K562 (cell line): ENCODE data around the gene MRTFB. TPM values are rescaled to one million over a fixed set of nuclear protein-coding genes. Genes with fewer than 3 reads are reported as not detected.

Source experiments
- ATAC-seq: fragments of 200-7000 bp; cut with Tn5 transposase; 3 replicates; pipeline ENCODE4 v1.9.1; 2020; ENCODE audit warnings: moderate library complexity
- BruUV-seq: library from RNA; stranded (reverse); fragments of 400-500 nt; replicated peaks from 2 replicates; lab custom pipeline; 2021; lab: Mats Ljungman, UMichigan
- CTCF ChIA-PET: fragments of 300-600 bp; formaldehyde crosslinking; extraction: SDS; loops from one replicate; lab custom pipeline; 2021; ENCODE audit warnings: low intra/inter-chr PET ratio; lab: Yijun Ruan, JAX
- POLR2A ChIA-PET: fragments of 300-600, 350-650 bp; sonication (Branson Sonifier 250); formaldehyde crosslinking; extraction: SDS; loops from one replicate; lab custom pipeline; 2021; ENCODE audit warnings: antibody characterized with exemption, inconsistent platforms; lab: Yijun Ruan, JAX
- DNase-seq, 4 experiments: peaks; one replicate each; pipeline versions ENCODE4 v3.0.0 to v3.0.0-alpha.2; 2011 to 2018; ENCODE audit warnings: low spot score in 3 of 4, mixed read lengths in 3 of 4; ENCODE audit errors: extremely low read depth in 1 of 4
- FAIRE-seq: peaks from 2 replicates; lab custom pipeline; 2011; peaks lifted over from hg19 to GRCh38; lab: Jason Lieb, UNC
- H2AFZ ChIP-seq: 2 replicates; pipeline ENCODE4 v1.6.0; 2011; ENCODE audit warnings: low read depth, low read length, control low read depth, inconsistent platforms
- H3K27ac ChIP-seq: fragments of 200-600 bp; 3 replicates; pipeline ENCODE4 v1.8.0; 2011; ENCODE audit warnings: low read depth, mild to moderate bottlenecking, control low read depth, inconsistent platforms, low read length, moderate library complexity, mixed read lengths; ENCODE audit errors: extremely low read depth
- H3K27me3 ChIP-seq, 2 experiments: fragments of 300-600 bp in 1 of 2; 2 replicates in 1 of 2; 3 replicates in 1 of 2; pipeline versions ENCODE4 v1.6.0 to v1.8.0; 2011; ENCODE audit warnings: inconsistent platforms in 2 of 2, low read length in 2 of 2, mild to moderate bottlenecking in 1 of 2, mixed read lengths in 1 of 2, moderate library complexity in 1 of 2; ENCODE audit not compliant: control insufficient read depth in 2 of 2, insufficient read depth in 2 of 2
- H3K36me3 ChIP-seq: fragments of 300-600 bp; 3 replicates; pipeline ENCODE4 v1.8.0; 2011; ENCODE audit warnings: mild to moderate bottlenecking, low read length, inconsistent platforms; ENCODE audit not compliant: control insufficient read depth, insufficient read depth
- H3K4me1 ChIP-seq, 2 experiments: fragments of 200-600 bp in 1 of 2; replicated peaks in 1 of 2; 2 replicates in 1 of 2; 3 replicates in 1 of 2; pipeline versions ENCODE4 v1.5.1 to v1.8.0; 2011; ENCODE audit warnings: inconsistent platforms in 2 of 2, low read length in 2 of 2, mild to moderate bottlenecking in 1 of 2, mixed read lengths in 1 of 2, moderate library complexity in 1 of 2; ENCODE audit not compliant: control insufficient read depth in 2 of 2, insufficient read depth in 2 of 2
- H3K4me2 ChIP-seq: 2 replicates; pipeline ENCODE4 v1.6.1; 2011; ENCODE audit warnings: low read length, control low read depth, inconsistent platforms, mixed read lengths; ENCODE audit not compliant: insufficient read depth
- H3K4me3 ChIP-seq: fragments of 200-600 bp; sonication (generic), shearing (Covaris generic); 2 replicates; pipeline ENCODE4 v1.5.1; 2016; ENCODE audit warnings: control low read depth, inconsistent platforms
- H3K79me2 ChIP-seq: fragments of 200-600 bp; 3 replicates; pipeline ENCODE4 v1.8.0; 2011; ENCODE audit warnings: low read length, inconsistent platforms; ENCODE audit not compliant: control insufficient read depth, insufficient read depth
- H3K9ac ChIP-seq, 2 experiments: 2 replicates each; pipeline versions ENCODE4 v1.6.0 to v1.6.1; 2011; ENCODE audit warnings: low read depth in 2 of 2, low read length in 2 of 2, control low read depth in 1 of 2, inconsistent platforms in 1 of 2, mild to moderate bottlenecking in 1 of 2, mixed read lengths in 1 of 2; ENCODE audit not compliant: insufficient read depth in 1 of 2
- H3K9me1 ChIP-seq: one replicate; pipeline ENCODE4 v1.6.0; 2011; ENCODE audit warnings: inconsistent platforms, mild to moderate bottlenecking, low read length, moderate library complexity; ENCODE audit not compliant: control insufficient read depth, insufficient read depth
- H3K9me3 ChIP-seq: replicated peaks from 2 replicates; pipeline ENCODE4 v1.5.1; 2011; ENCODE audit warnings: low read depth, low read length, inconsistent platforms; ENCODE audit not compliant: control insufficient read depth, insufficient read depth
- H4K20me1 ChIP-seq: replicated peaks from 2 replicates; pipeline ENCODE4 v1.6.1; 2011; ENCODE audit warnings: low read length, inconsistent platforms, mixed read lengths; ENCODE audit not compliant: control insufficient read depth, insufficient read depth
- CBX5 ChIP-seq: IDR thresholded peaks from 2 replicates; pipeline ENCODE4 v1.6.1; 2014; ENCODE audit warnings: low read depth, borderline replicate concordance
- FOXJ3 ChIP-seq: sonication (generic); formaldehyde crosslinking; IDR thresholded peaks from 2 replicates; pipeline ENCODE4 v1.4.0; 2020; ENCODE audit warnings: mild to moderate bottlenecking, missing genetic modification reagents
- GABPB2 ChIP-seq: fragments of 250-450 bp; sonication (Bioruptor Pico); conservative IDR thresholded peaks from 2 replicates; pipeline ENCODE4 v1.5.1; 2021; ENCODE audit warnings: mild to moderate bottlenecking
- RAD21 ChIP-seq, 2 experiments: fragments of 250-450 bp in 1 of 2; fragments of 450-650 bp in 1 of 2; sonication (Bioruptor Pico) in 1 of 2; formaldehyde crosslinking in 1 of 2; IDR thresholded peaks in 1 of 2; conservative IDR thresholded peaks in 1 of 2; 2 replicates each; pipeline versions ENCODE4 v1.4.0 to v1.8.0; 2020 to 2022; ENCODE audit warnings: mild to moderate bottlenecking in 2 of 2, moderate library complexity in 1 of 2
- RNF219 ChIP-seq: fragments of 250-450 bp; sonication (Bioruptor Pico); IDR thresholded peaks from 2 replicates; pipeline ENCODE4 v1.5.0; 2022; ENCODE audit warnings: mild to moderate bottlenecking
- THRAP3 ChIP-seq: fragments of 450-650 bp; IDR thresholded peaks from 2 replicates; pipeline ENCODE4 v1.6.1; 2016; ENCODE audit warnings: mild to moderate bottlenecking, inconsistent platforms, borderline replicate concordance
- ZBED1 ChIP-seq: IDR thresholded peaks from 2 replicates; pipeline ENCODE4 v1.6.1; 2014
- ZNF143 ChIP-seq: sonication (generic); formaldehyde crosslinking; IDR thresholded peaks from 2 replicates; pipeline ENCODE4 v1.9.0; 2022; ENCODE audit warnings: mild to moderate bottlenecking, missing genetic modification reagents
- ZNF280A ChIP-seq: fragments of 450-650 bp; IDR thresholded peaks from 2 replicates; pipeline ENCODE4 v1.6.1; 2018; ENCODE audit warnings: mild to moderate bottlenecking, low read depth; ENCODE audit not compliant: partially characterized antibody
- WGBS: fragments of 100-300 bp; shearing (Covaris generic); methylation state at CpG from one replicate; pipeline ENCODE4 v1.1.6; 2016; ENCODE audit warnings: low coverage, mixed read lengths; ENCODE audit not compliant: insufficient coverage; ENCODE audit errors: missing lambda C conversion rate; 5-methylcytosine and 5-hydroxymethylcytosine counted together
- in situ Hi-C: fragments of 300-500 bp; cut with MboI; formaldehyde crosslinking; loops from 4 replicates; pipeline ENCODE4 v1.15.0; 2018; ENCODE audit warnings: inconsistent platforms, mixed read lengths
- intact Hi-C: fragments of 100-400 bp; cut with micrococcal nuclease; formaldehyde crosslinking; loops from 2 replicates; pipeline ENCODE4 v1.14.2; 2022
- polyA plus RNA-seq, 8 experiments: library from polyadenylated mRNA; depleted of rRNA in 4 of 8; stranded (reverse) in 5 of 8; unstranded in 3 of 8; fragments of >200 nt; fragmentation: Nextera tagmentation in 2 of 8; fragmentation: Illumina TruSeq in 1 of 8; extraction: Ambion mirVana in 2 of 8; extraction: Trizol in 1 of 8; gene quantifications; 2 replicates each; pipeline versions ENCODE4 v1.2.1 to v1.2.3, GENCODE V29; 2011 to 2014; ENCODE audit warnings: inconsistent platforms in 1 of 8, missing spikeins in 1 of 8
- total RNA-seq, 7 experiments: library from RNA; depleted of rRNA in 6 of 7; stranded (reverse); fragments of >200 nt in 6 of 7; fragmentation: Illumina TruSeq in 2 of 7; extraction: Trizol in 2 of 7; gene quantifications; 2 replicates each; pipeline versions ENCODE4 v1.2.1 to v1.2.3, GENCODE V29; 2011 to 2021; ENCODE audit warnings: low replicate concordance in 1 of 7
- TF ChIP-seq, protein P1 (sequence below): fragments of 250-450 bp; sonication (Bioruptor Pico); IDR thresholded peaks from 2 replicates; pipeline ENCODE4 v1.9.0; 2021; ENCODE audit warnings: mild to moderate bottlenecking, inconsistent platforms
- TF ChIP-seq, protein P2 (sequence below), 2 experiments: IDR thresholded peaks; 2 replicates each; pipeline ENCODE4 v1.6.1; 2011; ENCODE audit warnings: borderline replicate concordance in 1 of 2, control low read depth in 1 of 2, low read depth in 1 of 2, low read length in 1 of 2, mild to moderate bottlenecking in 1 of 2, mixed read lengths in 1 of 2, moderate library complexity in 1 of 2; ENCODE audit not compliant: insufficient read depth in 1 of 2, insufficient read length in 1 of 2, poor library complexity in 1 of 2, severe bottlenecking in 1 of 2; ENCODE audit errors: extremely low read depth in 1 of 2

MRTFB gene
- total and polyA plus RNA-seq, 9 of the 15 experiments (the other 6 are each of a cell fraction or from before 2014, with no cell fraction given) = 2.2 to 12.7 (median 7.0) TPM

DNA sequence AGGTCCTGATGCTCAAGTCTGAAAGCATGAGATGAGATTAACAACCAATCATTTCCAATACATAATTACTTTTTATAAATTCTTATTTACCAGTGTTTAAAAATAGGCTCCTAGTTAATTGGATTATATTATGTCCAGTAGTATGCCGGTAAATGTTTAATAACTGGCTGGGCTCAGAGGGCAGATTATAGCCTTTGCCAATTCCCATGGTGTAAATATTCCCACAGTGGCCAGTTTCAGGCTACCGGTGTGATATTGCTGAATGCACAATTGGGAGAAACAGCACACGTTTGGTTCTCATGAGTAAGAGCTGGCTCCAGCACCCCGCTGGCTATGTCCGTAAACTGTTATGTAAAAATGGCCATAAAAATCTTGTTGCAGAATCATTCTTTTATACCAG lies 167.6 kb downstream of the MRTFB start:
- 0 out of 2 replicates have a peak, but pooled peaks cover 3% of the 10 kb centered on the region for H4K20me1 ChIP-seq
- H3K27ac ChIP-seq = no peak overlapping the region
- ChIA-PET CTCF (no interaction called here), POLR2A (no interaction called here)
- no peak overlapping the region for H3K4me3 ChIP-seq
- no peaks in the 10 kb centered on the region for H3K9me1 ChIP-seq
- H3K4me1 ChIP-seq = no peaks in the 10 kb centered on the region; a peak in 1 of 5 replicates
- H3K79me2 ChIP-seq = no peaks in the 10 kb centered on the region
- 77% methylated on average over 5 of the region's 5 CpGs for WGBS
- no peak overlapping the region for H3K4me2 ChIP-seq
- no peak for ATAC-seq
- no peak overlapping the region for H2AFZ ChIP-seq
- in situ Hi-C loops = no loop called here
- TF ChIP-seq GABPB2 (no peak), ZNF280A (no peak), CBX5 (no peak), ZNF143 (no peak), ZBED1 (no peak), RAD21 (CRISPR knock-in tag; conservative IDR thresholded peaks at IDR 0.05 in 1 of 2, IDR thresholded peaks at IDR 0.05 in 1 of 2) (no peak), THRAP3 (no peak), FOXJ3 (CRISPR knock-in tag) (no peak), RNF219 (CRISPR knock-in tag) (no peak)
- TF ChIP-seq, protein P1, sequence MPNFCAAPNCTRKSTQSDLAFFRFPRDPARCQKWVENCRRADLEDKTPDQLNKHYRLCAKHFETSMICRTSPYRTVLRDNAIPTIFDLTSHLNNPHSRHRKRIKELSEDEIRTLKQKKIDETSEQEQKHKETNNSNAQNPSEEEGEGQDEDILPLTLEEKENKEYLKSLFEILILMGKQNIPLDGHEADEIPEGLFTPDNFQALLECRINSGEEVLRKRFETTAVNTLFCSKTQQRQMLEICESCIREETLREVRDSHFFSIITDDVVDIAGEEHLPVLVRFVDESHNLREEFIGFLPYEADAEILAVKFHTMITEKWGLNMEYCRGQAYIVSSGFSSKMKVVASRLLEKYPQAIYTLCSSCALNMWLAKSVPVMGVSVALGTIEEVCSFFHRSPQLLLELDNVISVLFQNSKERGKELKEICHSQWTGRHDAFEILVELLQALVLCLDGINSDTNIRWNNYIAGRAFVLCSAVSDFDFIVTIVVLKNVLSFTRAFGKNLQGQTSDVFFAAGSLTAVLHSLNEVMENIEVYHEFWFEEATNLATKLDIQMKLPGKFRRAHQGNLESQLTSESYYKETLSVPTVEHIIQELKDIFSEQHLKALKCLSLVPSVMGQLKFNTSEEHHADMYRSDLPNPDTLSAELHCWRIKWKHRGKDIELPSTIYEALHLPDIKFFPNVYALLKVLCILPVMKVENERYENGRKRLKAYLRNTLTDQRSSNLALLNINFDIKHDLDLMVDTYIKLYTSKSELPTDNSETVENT = no peak
- TF ChIP-seq, protein P2, sequence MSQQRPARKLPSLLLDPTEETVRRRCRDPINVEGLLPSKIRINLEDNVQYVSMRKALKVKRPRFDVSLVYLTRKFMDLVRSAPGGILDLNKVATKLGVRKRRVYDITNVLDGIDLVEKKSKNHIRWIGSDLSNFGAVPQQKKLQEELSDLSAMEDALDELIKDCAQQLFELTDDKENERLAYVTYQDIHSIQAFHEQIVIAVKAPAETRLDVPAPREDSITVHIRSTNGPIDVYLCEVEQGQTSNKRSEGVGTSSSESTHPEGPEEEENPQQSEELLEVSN (IDR thresholded peaks at IDR 0.05; ENCODE audit: borderline replicate concordance in 1 of 2, extremely low read depth in 1 of 2, insufficient read depth in 1 of 2, insufficient read length in 1 of 2, low read depth in 1 of 2, low read length in 1 of 2, poor library complexity in 1 of 2, severe bottlenecking in 1 of 2) = no peak
- TF ChIP-seq, all 486 proteins: peak for 0
- Histone ChIP-seq H3K36me3 (peaks cover 15% of the 10 kb centered on the region; the same call in 1 of the 3 replicates), H3K9ac (no peak overlapping the region), H3K27me3 (no peaks in the 10 kb centered on the region), H3K9me3 (no peaks in the 10 kb centered on the region)
- DNase-seq (no peak), FAIRE-seq (no peak)
- no TSS peak for BruUV-seq
- intact Hi-C loops = no loop called here
